GM21576 (cell line): ENCODE measurements around the gene TMEM38B.
"Not testable (repeated sequence)": the region's sequence is repeated elsewhere in the genome, so short reads cannot be mapped to it uniquely, and the experiment has no call there.

Experiments used
- ATAC-seq: cut with Tn5 transposase; IDR thresholded peaks from one replicate; pipeline ENCODE4 v1.9.1; 2021; ENCODE audit warnings: mild to moderate bottlenecking, moderate library complexity; ENCODE audit not compliant: unreplicated experiment

Gene TMEM38B

GRCh38 chr9:105681313-105681712, 13.0 kb upstream of the TMEM38B start:
- ATAC-seq = no peak

- ATAC-seq = no peak
These were observed 12.6 kb upstream of the TMEM38B start for GRCh38 chr9:105681724-105682123.

GRCh38 chr9:105683688-105684275, 10.6 kb upstream of the TMEM38B start:
- ATAC-seq = no peak

- ATAC-seq = no peak
These were observed 7.4 kb upstream of the TMEM38B start for GRCh38 chr9:105686936-105687335.

DNA sequence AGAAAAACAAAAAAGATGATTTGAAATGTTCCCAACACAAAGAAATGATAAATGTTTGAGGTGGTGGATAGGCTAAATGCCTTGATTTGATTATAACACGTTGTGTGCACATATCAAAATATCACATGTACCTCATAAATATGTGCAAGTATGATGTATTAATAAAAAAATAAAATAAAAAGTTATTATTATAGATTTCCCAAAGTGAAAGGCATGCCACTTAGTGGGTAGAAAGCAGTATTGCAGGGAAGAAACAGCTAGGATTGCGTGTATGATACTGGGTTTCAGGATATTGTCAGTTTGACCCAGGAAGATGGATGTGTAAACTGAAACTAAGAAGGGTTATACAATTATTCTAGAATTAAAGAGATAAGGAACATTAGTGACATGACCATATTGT, 3.6 kb upstream of the TMEM38B start:
- no peak for ATAC-seq

DNA sequence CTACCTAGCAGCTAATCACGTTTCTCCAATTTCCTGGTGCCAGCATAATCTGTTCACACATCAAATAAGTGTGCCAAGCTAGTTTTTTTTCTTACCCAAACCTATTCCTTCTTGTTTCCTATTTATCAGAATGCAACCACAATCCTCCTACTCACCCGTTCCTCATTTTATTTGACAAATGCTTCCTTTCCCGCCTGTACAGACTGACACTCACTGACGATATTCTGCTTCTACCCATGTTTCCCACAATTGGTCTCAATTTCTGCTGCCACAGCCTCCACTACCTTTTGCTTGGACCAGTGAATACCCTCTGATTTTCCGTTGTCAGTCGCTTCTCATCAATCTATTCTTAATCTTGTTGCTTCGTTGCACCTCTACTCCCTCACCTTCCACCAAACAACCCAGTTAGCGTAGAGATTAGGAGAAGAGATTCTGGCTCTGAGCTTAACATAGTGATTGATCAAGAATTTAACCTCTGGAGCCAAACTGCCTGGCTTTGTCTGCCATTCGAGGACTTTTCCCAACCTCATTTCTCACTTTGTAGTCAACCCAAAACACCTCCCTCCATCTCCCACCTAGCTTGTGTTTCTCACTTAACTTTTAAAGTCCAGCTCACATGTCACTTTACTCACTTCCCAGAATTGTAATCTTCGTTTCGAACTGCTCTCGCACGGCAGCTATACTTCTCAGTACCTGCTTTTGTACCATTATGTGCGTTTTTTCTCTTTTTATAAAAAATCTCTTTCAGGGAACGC, 729 bp upstream of the TMEM38B start:
- peak; percentile 35 for ATAC-seq

DNA sequence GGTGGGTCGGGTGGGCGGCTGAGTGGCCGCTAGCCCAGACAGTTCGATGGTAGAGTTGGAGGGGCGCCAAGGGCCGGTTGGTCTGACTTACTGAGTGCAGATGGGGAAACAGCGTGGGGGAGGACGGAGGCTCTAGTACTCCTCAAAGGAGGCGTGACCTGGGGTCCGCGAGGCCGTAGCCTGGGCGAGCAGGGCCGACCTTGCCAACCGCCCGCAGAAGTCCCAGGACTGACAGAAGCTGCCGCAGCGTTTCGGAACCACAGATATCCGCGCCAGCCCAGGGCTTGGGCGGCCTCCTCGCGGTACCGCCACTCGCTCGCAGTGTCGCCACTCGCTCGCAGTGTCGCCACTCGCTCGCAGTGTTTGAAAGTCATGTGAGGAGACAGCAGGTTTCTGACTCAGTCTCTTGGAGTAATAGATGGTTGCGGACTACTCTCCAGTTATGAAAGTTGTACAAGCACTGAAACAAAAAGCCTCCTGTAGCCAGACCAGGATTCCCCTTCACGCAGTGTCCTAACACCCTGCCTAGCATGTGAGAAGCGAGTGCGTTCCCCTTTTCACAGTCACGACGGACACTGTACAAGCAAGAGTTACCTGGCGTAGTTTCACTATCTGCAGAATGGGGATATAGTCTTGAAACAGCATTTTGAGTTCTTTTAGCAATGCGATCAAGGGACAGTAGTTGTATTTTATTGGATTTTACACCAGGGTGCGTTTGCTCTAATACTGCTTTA, 674 bp downstream of the TMEM38B start:
- ATAC-seq = peak; percentile 53

- ATAC-seq = no peak
These were observed 2.0 kb downstream of the TMEM38B start for GRCh38 chr9:105696219-105696793.

DNA sequence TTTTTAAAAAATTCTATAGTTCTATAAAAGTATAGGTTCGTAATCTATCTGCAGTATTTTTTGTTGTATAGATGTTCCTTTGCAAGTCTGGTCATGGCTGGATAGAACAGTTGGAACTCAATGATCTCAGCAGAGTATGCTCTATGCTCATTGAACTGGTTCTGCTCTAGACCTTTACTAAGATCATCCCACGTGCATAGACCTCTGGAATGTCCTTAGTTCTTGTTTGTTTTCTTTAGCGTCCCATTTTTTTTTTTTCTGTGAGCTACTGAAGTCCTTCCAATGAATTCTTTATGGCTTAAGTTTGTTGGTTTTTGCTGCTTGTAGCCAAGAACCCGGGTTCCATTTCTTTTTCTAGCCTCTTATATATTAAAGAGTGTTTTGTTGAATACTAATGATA, 3.5 kb downstream of the TMEM38B start:
- no peak for ATAC-seq

- no peak for ATAC-seq
These were observed 4.1 kb downstream of the TMEM38B start for GRCh38 chr9:105698348-105698870.

- ATAC-seq = no peak
These were observed 6.3 kb downstream of the TMEM38B start for GRCh38 chr9:105700668-105701067.

- no peak for ATAC-seq
These were observed 6.8 kb downstream of the TMEM38B start for GRCh38 chr9:105701145-105701544.

- no peak for ATAC-seq
These were observed 7.9 kb downstream of the TMEM38B start for GRCh38 chr9:105702207-105702606.

DNA sequence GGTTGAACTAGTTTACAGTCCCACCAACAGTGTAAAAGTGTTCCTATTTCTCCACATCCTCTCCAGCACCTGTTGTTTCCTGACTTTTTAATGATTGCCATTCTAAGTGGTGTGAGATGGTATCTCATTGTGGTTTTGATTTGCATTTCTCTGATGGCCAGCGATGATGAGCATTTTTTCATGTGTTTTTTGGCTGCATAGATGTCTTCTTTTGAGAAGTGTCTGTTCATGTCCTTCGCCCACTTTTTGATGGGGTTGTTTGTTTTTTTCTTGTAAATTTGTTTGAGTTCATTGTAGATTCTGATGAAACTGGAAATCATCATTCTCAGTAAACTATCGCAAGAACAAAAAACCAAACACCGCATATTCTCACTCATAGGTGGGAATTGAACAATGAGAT, 9.3 kb downstream of the TMEM38B start:
- ATAC-seq = not testable (repeated sequence)

DNA sequence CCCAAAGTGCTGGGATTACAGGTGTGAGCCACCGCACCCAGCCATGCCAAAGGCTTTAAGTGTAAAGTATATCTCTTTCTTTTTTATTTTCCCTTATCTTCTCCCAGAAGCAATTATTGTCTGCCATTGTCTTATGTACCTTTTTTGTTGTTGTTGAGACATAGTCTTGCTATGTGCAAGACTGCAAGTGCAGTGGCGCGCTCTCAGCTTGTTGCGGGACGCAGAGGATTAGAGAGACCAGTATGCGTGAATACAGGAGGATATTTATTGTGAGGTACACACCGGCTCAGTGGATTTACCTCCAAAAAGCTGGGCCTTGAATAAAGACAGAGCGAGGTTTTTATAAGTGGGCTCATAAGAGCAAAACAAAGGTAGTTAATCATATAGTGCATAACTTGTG, 11.8 kb downstream of the TMEM38B start:
- no peak for ATAC-seq

- ATAC-seq = peak; percentile 61
These were observed 14.1 kb downstream of the TMEM38B start for GRCh38 chr9:105708405-105708804.

DNA sequence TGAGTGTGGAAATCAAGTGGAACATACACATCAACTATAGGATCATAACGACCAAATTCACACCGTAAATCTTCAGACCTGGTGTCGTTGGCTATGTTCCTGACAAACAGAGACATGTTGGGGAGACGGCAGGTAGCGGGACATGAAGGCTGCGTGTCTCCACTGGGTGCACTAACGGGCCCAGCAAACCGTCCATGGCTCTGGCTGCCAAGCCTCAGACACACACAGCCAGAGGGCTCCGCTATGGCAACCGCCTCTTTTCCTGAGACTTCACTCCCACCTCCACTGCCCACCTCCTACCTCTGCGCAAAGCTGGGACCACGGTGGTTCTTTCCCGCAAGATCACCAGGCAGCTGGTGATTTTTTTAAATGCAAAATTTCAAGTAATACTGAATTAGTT, 16.3 kb downstream of the TMEM38B start:
- no peak for ATAC-seq

- ATAC-seq = no peak
These were observed 17.5 kb downstream of the TMEM38B start for GRCh38 chr9:105711867-105712266.

- ATAC-seq = no peak
These were observed 18.0 kb downstream of the TMEM38B start for GRCh38 chr9:105712297-105712696.

- ATAC-seq = no peak
These were observed 18.4 kb downstream of the TMEM38B start for GRCh38 chr9:105712773-105713172.

GRCh38 chr9:105713260-105714019, 19.1 kb downstream of the TMEM38B start:
- ATAC-seq = no peak
